H9 (cell line): Measurements from ENCODE around the gene MFN2. TPM values are rescaled to one million over a fixed set of nuclear protein-coding genes. Genes with fewer than 3 reads are reported as not detected.

Experiments used
- DNase-seq: peaks from one replicate; pipeline ENCODE4 v3.0.0-alpha.2; 2017
- H2AFZ ChIP-seq: one replicate; pipeline ENCODE4 v1.6.1; 2013; ENCODE audit warnings: mild to moderate bottlenecking, low read length, control low read depth, moderate library complexity
- H2AK5ac ChIP-seq: 2 replicates; pipeline ENCODE4 v1.6.1; 2013; ENCODE audit warnings: low read length, control low read depth, mixed read lengths; ENCODE audit not compliant: insufficient read length
- H2BK120ac ChIP-seq: one replicate; pipeline ENCODE4 v1.6.1; 2013; ENCODE audit warnings: low read depth, mild to moderate bottlenecking, low read length, control low read depth, inconsistent platforms; ENCODE audit not compliant: poor library complexity, severe bottlenecking
- H2BK12ac ChIP-seq: 2 replicates; pipeline ENCODE4 v1.6.1; 2013; ENCODE audit warnings: low read length, control low read depth, mixed read lengths, low read depth; ENCODE audit not compliant: insufficient read length
- H2BK15ac ChIP-seq: 2 replicates; pipeline ENCODE4 v1.6.1; 2013; ENCODE audit warnings: low read depth, low read length, control low read depth
- H2BK20ac ChIP-seq: one replicate; pipeline ENCODE4 v1.6.1; 2013; ENCODE audit warnings: low read depth, mild to moderate bottlenecking, low read length, control low read depth, inconsistent platforms; ENCODE audit not compliant: poor library complexity, severe bottlenecking
- H2BK5ac ChIP-seq: 2 replicates; pipeline ENCODE4 v1.6.1; 2013; ENCODE audit warnings: low read length, control low read depth, mixed read lengths; ENCODE audit not compliant: insufficient read length
- H3K14ac ChIP-seq: 2 replicates; pipeline ENCODE4 v1.6.1; 2013; ENCODE audit warnings: low read length, control low read depth; ENCODE audit not compliant: insufficient read depth
- H3K18ac ChIP-seq: 2 replicates; pipeline ENCODE4 v1.6.1; 2013; ENCODE audit warnings: low read depth, mild to moderate bottlenecking, mixed read lengths, low read length, control low read depth; ENCODE audit not compliant: insufficient read length
- H3K23ac ChIP-seq: 2 replicates; pipeline ENCODE4 v1.6.1; 2013; ENCODE audit warnings: low read length, control low read depth, mixed read lengths, low read depth; ENCODE audit not compliant: insufficient read length
- H3K23me2 ChIP-seq: 2 replicates; pipeline ENCODE4 v1.6.1; 2013; ENCODE audit warnings: low read depth, mild to moderate bottlenecking, mixed read lengths, low read length, control low read depth; ENCODE audit not compliant: insufficient read length, poor library complexity, severe bottlenecking
- H3K27ac ChIP-seq: 2 replicates; pipeline ENCODE4 v1.5.1; 2013; ENCODE audit warnings: low read length, control low read depth, mixed read lengths, low read depth; ENCODE audit not compliant: insufficient read length
- H3K27me3 ChIP-seq: 2 replicates; pipeline ENCODE4 v1.6.1; 2013; ENCODE audit warnings: low read length, control low read depth, inconsistent platforms; ENCODE audit not compliant: insufficient read depth
- H3K4ac ChIP-seq: 2 replicates; pipeline ENCODE4 v1.6.1; 2013; ENCODE audit warnings: low read depth, mild to moderate bottlenecking, control low read depth, inconsistent platforms, low read length, moderate library complexity
- H3K4me1 ChIP-seq: 2 replicates; pipeline ENCODE4 v1.6.1; 2013; ENCODE audit warnings: low read length, control low read depth, inconsistent platforms; ENCODE audit not compliant: insufficient read depth
- H3K4me2 ChIP-seq: 2 replicates; pipeline ENCODE4 v1.6.1; 2013; ENCODE audit warnings: low read length, control low read depth, mixed read lengths; ENCODE audit not compliant: insufficient read length, insufficient read depth
- H3K56ac ChIP-seq: 2 replicates; pipeline ENCODE4 v1.6.1; 2013; ENCODE audit warnings: low read depth, mild to moderate bottlenecking, mixed read lengths, low read length, control low read depth; ENCODE audit not compliant: insufficient read length
- H3K79me1 ChIP-seq: 2 replicates; pipeline ENCODE4 v1.6.1; 2013; ENCODE audit warnings: low read depth, mild to moderate bottlenecking, moderate library complexity, low read length, control low read depth, inconsistent platforms; ENCODE audit not compliant: insufficient read depth, poor library complexity, severe bottlenecking
- H3K79me2 ChIP-seq: 2 replicates; pipeline ENCODE4 v1.6.1; 2013; ENCODE audit warnings: low read length, control low read depth, inconsistent platforms; ENCODE audit not compliant: insufficient read depth
- H3K9ac ChIP-seq: 2 replicates; pipeline ENCODE4 v1.6.1; 2013; ENCODE audit warnings: low read length, control low read depth, mixed read lengths; ENCODE audit not compliant: insufficient read length; ENCODE audit errors: extremely low read depth
- H3K9me3 ChIP-seq: one replicate; pipeline ENCODE4 v1.6.1; 2013; ENCODE audit warnings: low read depth, low read length, inconsistent platforms; ENCODE audit not compliant: control insufficient read depth
- H3T11ph ChIP-seq: one replicate; pipeline ENCODE4 v1.6.1; 2013; ENCODE audit warnings: mild to moderate bottlenecking, low read length, control low read depth, inconsistent platforms
- H4K20me1 ChIP-seq: one replicate; pipeline ENCODE4 v1.6.1; 2013; ENCODE audit not compliant: control insufficient read depth, insufficient read length, insufficient read depth
- H4K5ac ChIP-seq: 2 replicates; pipeline ENCODE4 v1.6.1; 2013; ENCODE audit warnings: low read depth, mild to moderate bottlenecking, mixed read lengths, low read length, control low read depth; ENCODE audit not compliant: insufficient read length
- H4K8ac ChIP-seq: replicated peaks from 2 replicates; pipeline ENCODE4 v1.6.1; 2013; ENCODE audit warnings: low read length, control low read depth, mixed read lengths, low read depth; ENCODE audit not compliant: insufficient read length
- H4K91ac ChIP-seq: 2 replicates; pipeline ENCODE4 v1.6.1; 2013; ENCODE audit warnings: low read depth, mild to moderate bottlenecking, moderate library complexity, mixed read lengths, low read length, control low read depth; ENCODE audit not compliant: insufficient read length
- H3K27ac Mint-ChIP-seq, 3 experiments: 2 replicates in 2 of 3; 3 replicates in 1 of 3; pipeline ENCODE4 v1.8.0; 2020 to 2021; ENCODE audit warnings: mixed read lengths in 3 of 3, mild to moderate bottlenecking in 1 of 3, moderate library complexity in 1 of 3
- H3K27me3 Mint-ChIP-seq: 2 replicates; pipeline ENCODE4 v1.8.0; 2021; ENCODE audit warnings: low read depth, mild to moderate bottlenecking, moderate library complexity, mixed read lengths
- H3K36me3 Mint-ChIP-seq, 3 experiments: 2 replicates in 2 of 3; 3 replicates in 1 of 3; pipeline ENCODE4 v1.8.0; 2020 to 2021; ENCODE audit warnings: low read depth in 3 of 3, mixed read lengths in 3 of 3; ENCODE audit not compliant: insufficient read depth in 1 of 3
- H3K4me1 Mint-ChIP-seq, 2 experiments: 2 replicates each; pipeline ENCODE4 v1.8.0; 2020; ENCODE audit warnings: mixed read lengths in 2 of 2
- H3K4me3 Mint-ChIP-seq, 2 experiments: 2 replicates in 1 of 2; 3 replicates in 1 of 2; pipeline ENCODE4 v1.8.0; 2020 to 2021; ENCODE audit warnings: mild to moderate bottlenecking in 2 of 2, mixed read lengths in 2 of 2, moderate library complexity in 1 of 2
- H3K9me3 Mint-ChIP-seq, 2 experiments: 2 replicates in 1 of 2; 3 replicates in 1 of 2; pipeline ENCODE4 v1.8.0; 2020; ENCODE audit warnings: mild to moderate bottlenecking in 2 of 2, mixed read lengths in 2 of 2, moderate library complexity in 1 of 2
- WGBS: extraction: QIAGEN DNeasy Blood & Tissue Kit; methylation state at CpG from one replicate; pipeline ENCODE4 v1.1.7; 2013; ENCODE audit warnings: missing lambda C conversion rate, low lambda C conversion rate, mixed read lengths; ENCODE audit not compliant: insufficient read length; ENCODE audit errors: extremely low coverage; 5-methylcytosine and 5-hydroxymethylcytosine counted together
- total RNA-seq: library from RNA; stranded (reverse); gene quantifications from 2 replicates; pipeline ENCODE4 v1.2.1, GENCODE V29; 2021
- TF ChIP-seq, protein P1 (sequence below): fragments of 200-600 bp; sonication (generic); conservative IDR thresholded peaks from 3 replicates; pipeline ENCODE4 v1.8.0; 2021; ENCODE audit warnings: antibody characterized with exemption, mild to moderate bottlenecking

The MFN2 gene
- total RNA-seq, 1 experiment from 2014 or later = 61.4 TPM

DNA sequence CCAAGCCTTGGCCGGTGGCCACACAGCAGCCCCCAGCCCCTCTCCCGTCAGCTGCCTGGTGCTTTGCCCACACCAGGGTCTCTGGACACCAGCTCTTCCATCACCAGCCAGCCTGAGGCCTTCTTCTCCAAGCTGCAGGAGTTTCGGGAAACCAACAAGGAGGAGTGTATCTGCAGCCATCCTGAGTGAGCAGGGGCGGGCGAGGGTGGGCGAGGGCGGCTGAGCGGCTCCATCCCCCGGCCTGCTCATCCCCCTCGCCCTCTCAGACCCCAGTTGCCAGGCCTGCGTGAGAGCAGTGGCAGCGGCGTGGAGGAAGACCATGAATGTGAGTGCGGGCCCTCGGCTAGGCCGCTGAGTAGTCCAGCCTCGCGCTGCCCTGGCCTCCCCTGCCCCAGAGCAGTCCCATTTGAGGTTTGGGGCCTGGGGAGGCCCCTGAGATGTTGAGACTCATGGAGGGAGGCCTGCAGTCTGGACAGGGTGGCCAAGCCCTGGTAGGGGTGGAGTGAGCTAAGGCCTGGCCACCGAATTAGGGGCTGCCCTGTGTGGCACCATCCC is 48.8 kb downstream of the MFN2 start:
- no peaks in the 10 kb centered on the region for H3K27me3 ChIP-seq
- H2BK15ac ChIP-seq = no peak overlapping the region
- no peak overlapping the region for H4K5ac ChIP-seq
- no peak overlapping the region for H3K4ac ChIP-seq
- H2BK5ac ChIP-seq = no peak overlapping the region
- no peak overlapping the region for H3K14ac ChIP-seq
- no peak overlapping the region for H2AK5ac ChIP-seq
- H2BK20ac ChIP-seq = no peak overlapping the region
- peaks cover 29 to 69% (median 63%) of the 10 kb centered on the region in 3 experiments for H3K36me3 Mint-ChIP-seq
- no peaks in the 10 kb centered on the region for H3K27me3 Mint-ChIP-seq
- no peak overlapping the region for H3K4me2 ChIP-seq
- no peak overlapping the region for H3K23ac ChIP-seq
- H3K27ac Mint-ChIP-seq = no peak overlapping the region; a peak in 1 of 7 replicates
- no peaks in the 10 kb centered on the region for H3K79me2 ChIP-seq
- no peaks in the 10 kb centered on the region for H3K23me2 ChIP-seq
- no peaks in the 10 kb centered on the region for H3K9me3 ChIP-seq
- H3K4me1 Mint-ChIP-seq = no peaks in the 10 kb centered on the region
- WGBS = no CpG with 5 or more reads among the region's 19 CpGs
- no peaks in the 10 kb centered on the region for H4K20me1 ChIP-seq
- no peak overlapping the region for H3K18ac ChIP-seq
- H3T11ph ChIP-seq = no peak overlapping the region
- no peak overlapping the region for H4K91ac ChIP-seq
- H3K9ac ChIP-seq = no peak overlapping the region
- H3K9me3 Mint-ChIP-seq = no peaks in the 10 kb centered on the region
- no peak overlapping the region for H4K8ac ChIP-seq
- TF ChIP-seq, protein P1, sequence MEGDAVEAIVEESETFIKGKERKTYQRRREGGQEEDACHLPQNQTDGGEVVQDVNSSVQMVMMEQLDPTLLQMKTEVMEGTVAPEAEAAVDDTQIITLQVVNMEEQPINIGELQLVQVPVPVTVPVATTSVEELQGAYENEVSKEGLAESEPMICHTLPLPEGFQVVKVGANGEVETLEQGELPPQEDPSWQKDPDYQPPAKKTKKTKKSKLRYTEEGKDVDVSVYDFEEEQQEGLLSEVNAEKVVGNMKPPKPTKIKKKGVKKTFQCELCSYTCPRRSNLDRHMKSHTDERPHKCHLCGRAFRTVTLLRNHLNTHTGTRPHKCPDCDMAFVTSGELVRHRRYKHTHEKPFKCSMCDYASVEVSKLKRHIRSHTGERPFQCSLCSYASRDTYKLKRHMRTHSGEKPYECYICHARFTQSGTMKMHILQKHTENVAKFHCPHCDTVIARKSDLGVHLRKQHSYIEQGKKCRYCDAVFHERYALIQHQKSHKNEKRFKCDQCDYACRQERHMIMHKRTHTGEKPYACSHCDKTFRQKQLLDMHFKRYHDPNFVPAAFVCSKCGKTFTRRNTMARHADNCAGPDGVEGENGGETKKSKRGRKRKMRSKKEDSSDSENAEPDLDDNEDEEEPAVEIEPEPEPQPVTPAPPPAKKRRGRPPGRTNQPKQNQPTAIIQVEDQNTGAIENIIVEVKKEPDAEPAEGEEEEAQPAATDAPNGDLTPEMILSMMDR = no peak
- no peak overlapping the region for H3K27ac ChIP-seq
- no peak overlapping the region for H3K56ac ChIP-seq
- no peaks in the 10 kb centered on the region for H3K4me1 ChIP-seq
- H2AFZ ChIP-seq = no peak overlapping the region
- H3K79me1 ChIP-seq = no peaks in the 10 kb centered on the region
- H2BK12ac ChIP-seq = no peak overlapping the region
- H3K4me3 Mint-ChIP-seq = no peak overlapping the region
- no peak for DNase-seq
- H2BK120ac ChIP-seq = no peak overlapping the region
